PFSK-1 (cell line): ENCODE results near the gene GARIN5A.

Experiments used
- POLR2AphosphoS5 ChIP-seq: IDR thresholded peaks from 2 replicates; pipeline ENCODE4 v1.6.1; 2012; ENCODE audit warnings: low read depth, mild to moderate bottlenecking, control low read depth, low read length, moderate library complexity
- SIN3A ChIP-seq: IDR thresholded peaks from 2 replicates; pipeline ENCODE4 v1.6.1; 2012; ENCODE audit warnings: mild to moderate bottlenecking, low read length, moderate library complexity, borderline replicate concordance; ENCODE audit not compliant: insufficient read depth
- TAF1 ChIP-seq: IDR thresholded peaks from 2 replicates; pipeline ENCODE4 v1.6.1; 2012; ENCODE audit warnings: low read length, control low read depth, borderline replicate concordance; ENCODE audit not compliant: insufficient read depth
- TF ChIP-seq, protein P1 (sequence below), 2 experiments: IDR thresholded peaks; 2 replicates each; pipeline versions ENCODE4 v1.6.1 to v1.8.0; 2011 to 2012; ENCODE audit warnings: low read depth in 2 of 2, low read length in 2 of 2, control low read depth in 1 of 2, inconsistent platforms in 1 of 2, mild to moderate bottlenecking in 1 of 2, moderate library complexity in 1 of 2; ENCODE audit not compliant: insufficient read depth in 1 of 2

GRCh38 chr19:50518091-50519005, 41.7 kb upstream of the GARIN5A start:
- TF ChIP-seq POLR2AphosphoS5 = no peak
- no peak for TF ChIP-seq TAF1
- TF ChIP-seq SIN3A = no peak
- TF ChIP-seq, protein P1, sequence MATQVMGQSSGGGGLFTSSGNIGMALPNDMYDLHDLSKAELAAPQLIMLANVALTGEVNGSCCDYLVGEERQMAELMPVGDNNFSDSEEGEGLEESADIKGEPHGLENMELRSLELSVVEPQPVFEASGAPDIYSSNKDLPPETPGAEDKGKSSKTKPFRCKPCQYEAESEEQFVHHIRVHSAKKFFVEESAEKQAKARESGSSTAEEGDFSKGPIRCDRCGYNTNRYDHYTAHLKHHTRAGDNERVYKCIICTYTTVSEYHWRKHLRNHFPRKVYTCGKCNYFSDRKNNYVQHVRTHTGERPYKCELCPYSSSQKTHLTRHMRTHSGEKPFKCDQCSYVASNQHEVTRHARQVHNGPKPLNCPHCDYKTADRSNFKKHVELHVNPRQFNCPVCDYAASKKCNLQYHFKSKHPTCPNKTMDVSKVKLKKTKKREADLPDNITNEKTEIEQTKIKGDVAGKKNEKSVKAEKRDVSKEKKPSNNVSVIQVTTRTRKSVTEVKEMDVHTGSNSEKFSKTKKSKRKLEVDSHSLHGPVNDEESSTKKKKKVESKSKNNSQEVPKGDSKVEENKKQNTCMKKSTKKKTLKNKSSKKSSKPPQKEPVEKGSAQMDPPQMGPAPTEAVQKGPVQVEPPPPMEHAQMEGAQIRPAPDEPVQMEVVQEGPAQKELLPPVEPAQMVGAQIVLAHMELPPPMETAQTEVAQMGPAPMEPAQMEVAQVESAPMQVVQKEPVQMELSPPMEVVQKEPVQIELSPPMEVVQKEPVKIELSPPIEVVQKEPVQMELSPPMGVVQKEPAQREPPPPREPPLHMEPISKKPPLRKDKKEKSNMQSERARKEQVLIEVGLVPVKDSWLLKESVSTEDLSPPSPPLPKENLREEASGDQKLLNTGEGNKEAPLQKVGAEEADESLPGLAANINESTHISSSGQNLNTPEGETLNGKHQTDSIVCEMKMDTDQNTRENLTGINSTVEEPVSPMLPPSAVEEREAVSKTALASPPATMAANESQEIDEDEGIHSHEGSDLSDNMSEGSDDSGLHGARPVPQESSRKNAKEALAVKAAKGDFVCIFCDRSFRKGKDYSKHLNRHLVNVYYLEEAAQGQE (IDR thresholded peaks at IDR 0.05; ENCODE audit: insufficient read depth in 1 of 2, low read depth in 2 of 2, low read length in 2 of 2) = no peak
